Stimulated activated CD8-positive, alpha-beta memory T cell treated with anti-CD3 and anti-CD28 coated beads, Interleukin-2, amount 100 ng/mL, for 48 hours (primary cell): Measurements from ENCODE around the gene BBS9.

Source experiments
- DNase-seq, 2 donors: peaks; one replicate each; pipeline ENCODE4 v3.0.0-alpha.2; 2020; ENCODE audit warnings: low read depth in 2 of 2

Gene BBS9

GRCh38 chr7:33127085-33127484, 2.3 kb upstream of the BBS9 start:
- no peak for DNase-seq

DNA sequence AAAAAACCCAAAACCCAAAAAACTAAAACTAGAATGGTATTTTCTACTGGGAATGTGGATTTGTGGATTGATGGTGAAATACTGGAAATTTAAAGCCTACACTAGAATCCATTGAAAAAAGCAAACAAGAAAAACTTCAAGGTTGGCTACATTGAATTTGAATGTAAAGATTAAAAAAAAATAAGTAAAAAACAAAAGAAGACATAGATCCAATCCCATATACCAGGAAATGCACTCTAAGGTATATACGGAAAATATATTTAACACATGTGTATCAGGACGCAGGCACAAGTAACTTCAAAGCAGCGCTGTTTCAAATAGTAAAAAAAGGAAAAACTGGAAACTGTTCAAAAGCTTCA, 754 bp upstream of the BBS9 start:
- no peak for DNase-seq

GRCh38 chr7:33129806-33130153, 416 bp downstream of the BBS9 start:
- no peak for DNase-seq

- no peak for DNase-seq
Measured at GRCh38 chr7:33130184-33130583, 820 bp downstream of the BBS9 start.

GRCh38 chr7:33137103-33137502, 7.7 kb downstream of the BBS9 start:
- no peak for DNase-seq

DNA sequence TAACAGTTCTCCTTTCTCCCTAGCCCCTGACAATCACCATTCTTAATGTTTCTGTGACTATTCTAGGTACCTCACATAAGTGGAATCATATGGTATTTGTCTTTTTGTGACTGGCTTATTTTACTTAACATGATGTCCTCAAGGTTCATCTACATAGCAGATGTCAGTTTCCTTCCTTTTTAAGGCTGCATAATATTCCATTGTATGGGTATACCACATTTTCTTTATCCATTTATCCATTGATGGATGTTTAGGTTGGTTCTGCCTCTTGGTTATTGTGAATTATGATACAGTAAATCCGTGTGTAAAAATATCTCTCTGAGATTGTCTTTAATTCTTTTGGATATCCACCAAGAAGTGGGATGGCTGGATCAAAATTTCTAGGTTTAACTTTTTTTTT, 13.2 kb downstream of the BBS9 start:
- DNase-seq = no peak

DNA sequence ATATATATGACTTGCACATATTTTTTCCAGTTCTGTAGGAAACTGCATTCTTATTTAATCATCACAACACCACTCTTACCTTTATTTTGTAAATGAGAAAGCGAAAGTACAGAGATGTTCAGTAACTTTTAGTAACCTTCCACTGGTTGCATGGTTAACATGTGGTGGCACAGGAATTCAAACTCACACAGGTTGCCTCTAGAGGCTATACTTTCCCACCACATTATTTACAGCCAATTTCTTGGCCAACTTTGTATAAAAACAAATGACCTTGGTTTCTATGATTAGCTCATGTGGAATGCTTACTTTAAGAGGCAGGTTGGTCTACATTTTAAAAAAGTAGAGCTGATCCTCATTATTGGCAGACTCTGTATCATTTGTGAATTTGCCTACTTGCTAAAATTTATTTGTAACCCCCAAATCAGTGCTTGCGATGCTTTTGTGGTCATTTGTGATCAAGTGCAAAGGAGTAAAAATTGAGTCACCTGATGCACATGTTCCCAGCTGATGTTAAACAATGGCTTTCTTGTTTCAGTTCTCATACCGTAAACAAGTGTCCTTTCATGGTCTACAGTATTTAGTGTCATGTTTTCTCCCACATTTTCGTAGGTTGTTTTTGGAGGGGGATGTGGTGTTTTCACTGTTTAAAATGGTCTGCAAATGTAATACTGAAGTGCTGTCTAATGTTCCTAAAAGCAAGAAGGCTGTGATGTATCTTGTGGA, 14.8 kb downstream of the BBS9 start:
- DNase-seq = no peak

DNA sequence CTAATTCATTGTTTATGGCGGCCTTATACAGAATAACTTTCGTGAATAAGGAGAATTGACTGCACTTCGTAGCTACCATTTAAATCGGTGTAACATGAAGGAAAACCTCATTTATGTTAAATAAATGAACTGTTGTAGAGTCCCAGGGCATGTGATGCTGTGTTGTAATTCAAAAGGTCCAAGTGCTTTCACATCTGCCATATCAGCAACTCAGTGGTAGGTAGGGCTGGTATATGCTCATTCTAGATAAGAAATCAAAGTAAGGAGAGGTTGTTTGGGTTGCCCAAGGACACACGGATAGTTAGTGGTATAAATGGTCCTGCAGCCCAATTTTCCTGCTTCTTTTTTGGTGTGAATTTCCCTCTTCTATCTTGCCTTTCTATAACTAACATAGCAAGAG, 15.8 kb downstream of the BBS9 start:
- no peak for DNase-seq

DNA sequence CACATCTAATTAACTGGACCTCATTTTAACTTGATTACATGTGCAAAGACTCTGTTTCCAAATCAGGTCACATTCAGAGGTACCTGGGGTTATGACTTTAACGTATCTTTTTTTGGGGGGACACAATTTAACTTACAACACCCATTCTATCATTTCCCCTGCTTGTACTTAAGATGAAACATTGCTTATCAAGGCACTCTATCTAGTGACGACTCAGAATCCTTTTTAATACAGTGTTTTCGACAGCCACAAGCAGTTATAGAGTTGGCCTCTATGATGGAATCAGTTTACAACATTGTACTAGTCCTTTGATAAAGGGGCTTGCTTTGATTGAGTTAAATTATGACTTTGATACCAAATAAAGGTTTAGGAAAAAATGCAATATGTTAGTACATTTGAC, 22.7 kb downstream of the BBS9 start:
- no peak for DNase-seq

- no peak for DNase-seq
Measured at GRCh38 chr7:33155811-33156210, 26.4 kb downstream of the BBS9 start.

DNA sequence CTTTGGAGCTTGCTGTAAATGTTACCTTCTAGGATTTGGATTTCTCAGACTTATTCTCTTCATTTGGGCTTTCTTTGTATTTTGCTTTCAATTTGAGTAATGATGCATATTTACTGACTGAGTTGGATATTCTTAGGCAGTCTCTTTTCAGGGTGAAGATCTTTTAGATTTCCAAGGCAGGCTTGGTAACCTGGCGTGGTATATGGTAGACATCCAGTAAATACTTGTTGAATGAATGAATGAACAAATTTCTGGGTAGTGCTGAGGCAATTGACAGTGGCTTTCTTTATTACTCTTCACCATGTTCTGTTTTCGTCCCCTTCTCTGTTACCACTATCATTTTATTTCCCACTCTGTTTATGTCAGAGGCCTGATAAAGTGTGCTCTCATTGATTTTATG, 27.1 kb downstream of the BBS9 start:
- no peak for DNase-seq

- no peak for DNase-seq
Measured at GRCh38 chr7:33157311-33157710, 27.9 kb downstream of the BBS9 start.

DNA sequence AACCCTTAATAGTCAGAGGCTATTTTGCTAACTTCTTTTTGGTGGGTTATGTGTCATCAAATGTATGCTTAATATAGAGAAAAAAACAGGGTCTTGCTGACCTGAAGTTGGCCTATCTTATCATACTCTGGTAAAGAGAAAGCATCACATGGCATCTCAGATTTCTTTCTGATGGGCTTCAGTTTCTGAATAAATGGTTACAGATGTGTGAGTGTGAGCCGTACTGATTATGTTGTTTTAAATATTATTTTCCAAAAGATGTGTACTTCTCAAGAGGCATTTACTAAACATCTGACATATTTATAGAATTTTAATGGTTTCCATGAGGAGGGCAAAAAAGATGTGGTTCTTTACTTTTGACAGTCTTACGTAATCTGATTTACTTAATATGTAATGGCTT, 28.4 kb downstream of the BBS9 start:
- no peak for DNase-seq

GRCh38 chr7:33177876-33178275, 48.5 kb downstream of the BBS9 start:
- DNase-seq = no peak

- DNase-seq = no peak
Measured at GRCh38 chr7:33179519-33179918, 50.2 kb downstream of the BBS9 start.

- DNase-seq = no peak
Measured at GRCh38 chr7:33183504-33183903, 54.1 kb downstream of the BBS9 start.

DNA sequence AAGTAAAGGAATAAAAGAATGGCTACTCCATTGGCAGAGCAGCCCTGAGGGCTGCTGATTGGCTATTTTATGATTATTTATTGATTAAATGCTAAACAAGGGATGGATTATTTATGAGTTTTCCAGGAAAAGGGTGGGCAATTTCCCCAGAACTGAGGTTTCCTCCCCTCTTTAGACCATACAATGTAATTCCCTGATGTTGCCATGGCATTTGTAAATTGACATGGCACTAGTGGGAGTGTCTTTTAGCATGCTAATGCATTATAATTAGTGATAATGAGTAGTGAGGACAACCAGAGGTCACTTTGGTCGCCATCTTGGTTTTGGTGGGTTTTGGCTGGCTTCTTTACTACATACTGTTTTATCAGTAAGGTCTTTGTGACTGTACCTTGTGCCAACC, 55.5 kb downstream of the BBS9 start:
- DNase-seq = no peak

DNA sequence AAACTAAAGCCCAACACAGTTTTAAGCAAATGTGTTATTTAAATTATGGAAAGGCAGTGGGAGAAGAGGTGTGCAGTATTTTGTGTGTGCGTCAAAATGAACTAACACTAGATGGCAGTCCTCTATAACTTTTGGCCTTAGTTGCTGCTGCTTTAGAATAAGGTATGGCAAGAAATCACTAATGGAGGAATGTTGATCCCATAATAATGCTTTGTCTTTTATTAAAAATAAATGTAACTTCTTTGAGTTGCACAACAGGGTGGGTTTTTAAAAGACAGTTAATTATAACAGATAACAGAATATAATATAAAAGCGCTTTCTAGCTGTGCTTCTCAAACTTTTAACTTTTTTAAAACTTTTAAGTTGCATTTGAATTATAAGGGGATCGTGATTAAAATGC, 56.4 kb downstream of the BBS9 start:
- no peak for DNase-seq

DNA sequence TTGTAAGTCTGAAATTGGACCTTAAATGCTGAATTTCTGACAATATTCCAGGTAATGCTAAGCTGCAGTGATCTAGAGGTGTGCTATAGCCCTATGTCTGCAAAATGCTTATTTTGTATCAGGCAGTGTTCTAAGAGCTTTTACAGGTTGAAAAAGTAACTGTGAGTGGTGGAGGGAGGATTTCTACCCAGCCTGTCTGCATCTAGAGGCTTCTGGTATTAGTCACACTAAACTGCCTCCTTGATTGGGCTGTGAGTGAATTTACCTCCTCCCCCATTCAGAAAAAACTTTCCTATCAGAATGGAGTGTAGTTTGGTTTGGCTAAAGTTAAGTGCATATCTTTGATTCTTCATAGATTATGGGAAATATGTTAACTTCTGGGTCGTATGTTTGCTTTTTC, 56.8 kb downstream of the BBS9 start:
- no peak for DNase-seq

DNA sequence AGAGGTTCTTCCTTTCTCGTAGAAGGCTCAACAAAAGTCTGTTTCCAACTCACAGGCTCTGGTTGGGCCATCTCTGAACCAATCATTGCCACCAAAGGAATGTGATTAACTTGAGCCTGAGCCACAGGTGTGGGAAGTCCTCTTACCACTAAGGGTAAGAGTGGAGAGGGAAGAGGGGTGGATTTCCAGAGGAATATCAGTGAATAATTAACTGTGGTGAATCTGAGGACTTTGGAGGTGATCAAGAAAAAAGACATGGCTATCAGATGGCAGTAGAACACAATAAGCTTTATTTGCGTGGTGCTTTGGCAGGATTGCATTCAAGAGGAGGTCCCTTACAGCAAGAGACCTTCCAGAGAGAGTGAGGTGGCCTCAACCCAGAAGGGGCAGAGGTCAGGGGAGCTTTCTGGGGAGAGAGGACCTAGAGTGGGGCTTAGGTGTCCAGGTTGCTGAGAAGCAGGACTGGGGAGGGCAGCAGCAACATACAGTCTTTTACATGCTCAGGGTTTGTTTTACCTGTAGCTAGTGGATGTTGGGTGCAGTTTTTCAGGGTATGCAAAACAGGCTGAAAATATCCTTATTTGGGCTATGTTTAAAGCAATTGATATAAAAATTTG, 61.4 kb downstream of the BBS9 start:
- DNase-seq = no peak

GRCh38 chr7:33191340-33191739, 62.0 kb downstream of the BBS9 start:
- DNase-seq = no peak

DNA sequence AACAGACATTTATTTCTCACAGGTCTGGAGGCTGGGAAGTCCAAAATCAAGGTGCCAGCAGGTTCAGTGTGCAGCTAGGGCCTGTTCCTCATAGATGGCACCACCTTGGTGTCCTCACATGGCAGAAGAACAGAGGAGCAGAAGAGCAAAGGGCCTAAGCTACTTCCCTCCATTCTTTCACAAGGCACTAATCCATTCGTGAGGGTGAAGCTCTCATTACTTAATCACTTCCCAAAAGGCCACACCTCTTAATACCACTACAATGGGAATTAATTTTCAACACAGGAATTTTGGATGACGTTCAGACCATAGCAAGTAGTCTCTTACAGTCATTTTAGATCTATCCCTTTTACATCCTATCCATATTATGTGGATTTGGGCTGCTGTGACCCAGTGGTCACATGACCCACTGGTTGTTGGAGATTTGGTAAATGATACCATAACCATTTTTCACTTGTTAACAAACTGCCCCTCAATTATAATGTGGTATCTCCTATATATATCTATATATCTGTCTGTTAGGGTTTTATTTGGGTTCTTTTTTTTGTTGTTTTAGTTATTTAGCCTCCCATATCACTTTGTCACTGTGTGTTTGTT, 63.4 kb downstream of the BBS9 start:
- DNase-seq = no peak

DNA sequence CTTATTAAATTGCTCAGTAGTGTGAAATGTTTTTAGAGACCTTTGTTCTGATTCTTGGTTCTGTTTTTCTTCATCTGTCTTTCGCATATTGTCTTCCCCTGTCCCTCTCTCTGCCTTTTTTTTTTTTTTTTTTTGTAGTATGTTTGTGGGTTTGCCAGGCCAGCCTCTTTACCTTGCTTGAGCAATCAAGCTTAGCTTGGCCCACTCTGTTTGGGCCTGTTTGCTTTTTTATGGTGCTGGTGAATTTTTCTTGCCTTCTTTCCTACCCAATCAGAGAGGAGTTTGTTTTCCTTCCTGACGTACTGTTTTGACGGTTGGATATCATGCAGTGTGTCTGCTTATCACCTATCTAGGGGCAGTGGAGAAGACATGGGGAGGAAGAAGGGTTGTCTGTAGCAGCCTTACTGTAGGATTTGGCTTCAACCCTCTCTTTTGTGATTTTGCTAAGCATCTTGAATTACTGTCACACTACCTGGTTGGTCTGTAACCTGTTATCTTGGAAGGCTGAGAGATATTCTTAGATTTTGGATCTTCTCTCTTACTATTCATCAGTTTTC, 64.0 kb downstream of the BBS9 start:
- DNase-seq = no peak
